HCT116 (cell line): ENCODE measurements around the gene PHF20. TPM values are rescaled to one million over a fixed set of nuclear protein-coding genes. Genes with fewer than 3 reads are reported as not detected.

ENCODE experiments used
- ATAC-seq: fragments of 200-7000 bp; cut with Tn5 transposase; 2 replicates; pipeline ENCODE4 v1.9.1; 2020; ENCODE audit warnings: mild to moderate bottlenecking, moderate library complexity
- BruUV-seq: library from RNA; stranded (reverse); fragments of 400-500 nt; replicated peaks from 2 replicates; lab custom pipeline; 2021; lab: Mats Ljungman, UMichigan
- CTCF ChIA-PET: fragments of 300-600 bp; sonication (Branson Sonifier 250); formaldehyde crosslinking; loops from one replicate; lab custom pipeline; 2021; ENCODE audit warnings: antibody characterized with exemption; lab: Charles Lee
- POLR2A ChIA-PET: fragments of 300-600, 350-600 bp; sonication (Branson Sonifier 250); formaldehyde crosslinking; loops from one replicate; lab custom pipeline; 2021; ENCODE audit warnings: antibody characterized with exemption; lab: Charles Lee
- RAD21 ChIA-PET, 2 experiments: fragments of 300-600 bp; sonication (Branson Sonifier 250); formaldehyde crosslinking; loops; one replicate each; lab custom pipeline; 2023; ENCODE audit warnings: low total read pairs in 2 of 2; ENCODE audit not compliant: uncharacterized antibody in 2 of 2, unreplicated experiment in 2 of 2, low non-redundant PET in 1 of 2; lab: Charles Lee
- DNase-seq: peaks from one replicate; pipeline ENCODE4 v3.0.0-alpha.2; 2010; ENCODE audit warnings: low read depth, low spot score
- H2AFZ ChIP-seq: fragments of 200-600 bp; shearing (Covaris generic), sonication (generic); 2 replicates; pipeline ENCODE4 v1.6.1; 2017; ENCODE audit warnings: low read depth, mixed run types, mixed read lengths, antibody characterized with exemption, low read length; ENCODE audit not compliant: poor library complexity, severe bottlenecking
- H3K27ac ChIP-seq: 2 replicates; pipeline ENCODE4 v1.5.1; 2012; ENCODE audit warnings: low read depth, low read length
- H3K27me3 ChIP-seq: fragments of 200-600 bp; sonication (generic); 2 replicates; pipeline ENCODE4 v1.6.1; 2016; ENCODE audit warnings: mixed run types, low read length, mixed read lengths; ENCODE audit not compliant: insufficient read depth
- H3K36me3 ChIP-seq, 2 experiments: fragments of 200-500 bp in 1 of 2; fragments of 200-600 bp in 1 of 2; sonication (Bioruptor generic) in 1 of 2; sonication (generic) in 1 of 2; 2 replicates each; pipeline versions ENCODE4 v1.5.1 to v1.6.1; 2014 to 2016; ENCODE audit warnings: low read length in 2 of 2, inconsistent platforms in 1 of 2, mixed read lengths in 1 of 2, mixed run types in 1 of 2; ENCODE audit not compliant: insufficient read depth in 2 of 2, control insufficient read depth in 1 of 2
- H3K4me1 ChIP-seq, 2 experiments: fragments of 200-600 bp in 1 of 2; sonication (generic) in 1 of 2; 2 replicates each; pipeline versions ENCODE4 v1.5.1 to v1.6.1; 2012 to 2017; ENCODE audit warnings: low read length in 2 of 2, inconsistent platforms in 1 of 2, mild to moderate bottlenecking in 1 of 2, mixed read lengths in 1 of 2, mixed run types in 1 of 2, moderate library complexity in 1 of 2; ENCODE audit not compliant: insufficient read depth in 2 of 2, control insufficient read depth in 1 of 2
- H3K4me2 ChIP-seq: fragments of 200-600 bp; sonication (generic); 2 replicates; pipeline ENCODE4 v1.6.1; 2017; ENCODE audit warnings: mixed run types, low read length, mixed read lengths
- H3K4me3 ChIP-seq, 2 experiments: fragments of 200-600 bp in 1 of 2; sonication (generic) in 1 of 2; replicated peaks in 1 of 2; 2 replicates each; pipeline ENCODE4 v1.5.1; 2011 to 2016; ENCODE audit warnings: low read length in 2 of 2, control low read depth in 1 of 2, low read depth in 1 of 2, mild to moderate bottlenecking in 1 of 2, mixed read lengths in 1 of 2, mixed run types in 1 of 2
- H3K79me2 ChIP-seq: fragments of 200-600 bp; sonication (generic); 2 replicates; pipeline ENCODE4 v1.6.1; 2017; ENCODE audit warnings: mild to moderate bottlenecking, mixed run types, low read length, moderate library complexity, mixed read lengths; ENCODE audit not compliant: insufficient read depth
- H3K9ac ChIP-seq: fragments of 200-600 bp; sonication (generic); 2 replicates; pipeline ENCODE4 v1.6.1; 2016; ENCODE audit warnings: low read length, mixed read lengths
- H3K9me2 ChIP-seq: fragments of 200-600 bp; sonication (generic), shearing (Covaris generic); 2 replicates; pipeline ENCODE4 v1.6.1; 2017; ENCODE audit warnings: mixed run types, mild to moderate bottlenecking, moderate library complexity; ENCODE audit not compliant: insufficient read depth
- H3K9me3 ChIP-seq, 2 experiments: fragments of 200-500 bp in 1 of 2; fragments of 200-600 bp in 1 of 2; sonication (Bioruptor generic) in 1 of 2; sonication (generic) in 1 of 2; 2 replicates each; pipeline ENCODE4 v1.6.1; 2014 to 2017; ENCODE audit warnings: low read length in 2 of 2, mixed read lengths in 2 of 2, inconsistent platforms in 1 of 2, low read depth in 1 of 2, mild to moderate bottlenecking in 1 of 2, mixed run types in 1 of 2, moderate library complexity in 1 of 2; ENCODE audit not compliant: control insufficient read depth in 1 of 2, insufficient read depth in 1 of 2
- H4K20me1 ChIP-seq: fragments of 200-600 bp; sonication (generic), shearing (Covaris generic); 2 replicates; pipeline ENCODE4 v1.6.1; 2017; ENCODE audit warnings: mixed run types, mild to moderate bottlenecking, moderate library complexity; ENCODE audit not compliant: insufficient read depth
- ATF3 ChIP-seq: IDR thresholded peaks from 2 replicates; pipeline ENCODE4 v1.6.1; 2012
- CBX3 ChIP-seq: IDR thresholded peaks from 2 replicates; pipeline ENCODE4 v1.6.1; 2012; ENCODE audit warnings: low read depth
- CEBPB ChIP-seq: IDR thresholded peaks from 2 replicates; pipeline ENCODE4 v1.6.1; 2012; ENCODE audit warnings: low read depth
- EGR1 ChIP-seq: IDR thresholded peaks from 2 replicates; pipeline ENCODE4 v1.6.1; 2012; ENCODE audit warnings: low read depth
- FOSL1 ChIP-seq: IDR thresholded peaks from 2 replicates; pipeline ENCODE4 v1.6.1; 2012; ENCODE audit warnings: low read depth
- JUND ChIP-seq: IDR thresholded peaks from 2 replicates; pipeline ENCODE4 v1.6.1; 2012
- POLR2A ChIP-seq: IDR thresholded peaks from 2 replicates; pipeline ENCODE4 v1.7.0; 2011; ENCODE audit warnings: borderline replicate concordance; ENCODE audit not compliant: insufficient read depth, insufficient read length; ENCODE audit errors: extremely low read depth
- POLR2AphosphoS5 ChIP-seq: IDR thresholded peaks from 2 replicates; pipeline ENCODE4 v1.6.1; 2011; ENCODE audit warnings: mild to moderate bottlenecking, low read depth, low read length, moderate library complexity
- RAD21 ChIP-seq: IDR thresholded peaks from 2 replicates; pipeline ENCODE4 v1.6.1; 2012; ENCODE audit warnings: low read depth, mild to moderate bottlenecking
- SIN3A ChIP-seq: IDR thresholded peaks from 2 replicates; pipeline ENCODE4 v1.6.1; 2012; ENCODE audit warnings: low read depth
- SP1 ChIP-seq: IDR thresholded peaks from 2 replicates; pipeline ENCODE4 v1.6.1; 2012; ENCODE audit warnings: low read depth
- SRF ChIP-seq: IDR thresholded peaks from 2 replicates; pipeline ENCODE4 v1.6.1; 2012; ENCODE audit warnings: low read depth
- ZFX ChIP-seq: fragments of 450-650 bp; IDR thresholded peaks from 2 replicates; pipeline ENCODE4 v1.6.1; 2017
- intact Hi-C: fragments of 100-400 bp; cut with micrococcal nuclease; formaldehyde crosslinking; loops from 2 replicates; pipeline ENCODE4 v1.10.0; 2022
- total RNA-seq: library from RNA; stranded (reverse); gene quantifications from one replicate; pipeline ENCODE4 v1.2.1, GENCODE V29; 2021; ENCODE audit not compliant: unreplicated experiment
- TF ChIP-seq, protein P1 (sequence below), 3 experiments: fragments of 200-600 bp in 1 of 3; sonication (generic) in 1 of 3; IDR thresholded peaks in 2 of 3; conservative IDR thresholded peaks in 1 of 3; 2 replicates each; pipeline ENCODE4 v1.5.1; 2012 to 2017; ENCODE audit warnings: low read depth in 2 of 3, low read length in 2 of 3, antibody characterized with exemption in 1 of 3, borderline replicate concordance in 1 of 3, control low read depth in 1 of 3, mild to moderate bottlenecking in 1 of 3, mixed read lengths in 1 of 3, mixed run types in 1 of 3, moderate library complexity in 1 of 3; ENCODE audit not compliant: insufficient read depth in 1 of 3
- TF ChIP-seq, protein P2 (sequence below): IDR thresholded peaks from 2 replicates; pipeline ENCODE4 v1.6.1; 2011; ENCODE audit warnings: mild to moderate bottlenecking, low read length, moderate library complexity; ENCODE audit not compliant: insufficient replicate concordance; ENCODE audit errors: extremely low read depth

PHF20 gene
- total RNA-seq, 1 experiment from 2014 or later: 40.8 TPM

DNA sequence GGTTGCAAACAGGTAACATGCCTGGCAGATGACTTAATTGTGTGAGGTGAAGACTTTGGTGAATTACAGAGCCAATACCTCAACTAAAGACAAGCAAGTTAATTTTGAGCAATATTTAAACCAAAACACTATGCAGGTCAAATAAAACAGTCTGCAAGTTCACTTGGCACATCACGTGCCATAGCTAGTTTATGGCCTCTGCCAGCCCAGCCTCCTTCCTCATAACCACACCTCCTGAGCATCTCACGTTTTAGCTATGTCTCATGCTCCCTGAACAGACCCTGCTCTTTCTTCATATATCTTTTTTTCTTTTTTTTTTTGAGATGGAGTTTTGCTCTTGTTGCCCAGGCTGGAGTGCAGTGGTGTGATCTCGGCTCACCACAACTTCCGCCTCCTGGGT, 192.1 kb downstream of the PHF20 start:
- DNase-seq (no peak), ATAC-seq (no peak)
- Histone ChIP-seq H2AFZ (no peak overlapping the region), H3K4me3 (no peak overlapping the region), H3K36me3 (no peaks in the 10 kb centered on the region), H3K9me3 (no peaks in the 10 kb centered on the region), H4K20me1 (no peaks in the 10 kb centered on the region), H3K9me2 (no peaks in the 10 kb centered on the region), H3K79me2 (no peaks in the 10 kb centered on the region), H3K9ac (no peak overlapping the region), H3K4me2 (no peak overlapping the region), H3K27me3 (no peaks in the 10 kb centered on the region), H3K4me1 (peaks cover 0 to 5% of the 10 kb centered on the region in 2 experiments; a peak in 2 of 4 replicates), H3K27ac (no peak overlapping the region)
- ChIA-PET POLR2A (interaction anchor here (1.8 kb wide), 1 partner anchor 9 kb away, joined by 6 read pairs; the partner anchor contains the start of gene SCAND1), RAD21 (no interaction called here), CTCF (interaction anchor here (1.6 to 2.1 kb wide), 2 partner anchors 9 to 29 kb away, joined by 5 to 12 read pairs; partner anchors contain the start of gene SCAND1)
- TF ChIP-seq SIN3A (no peak), POLR2AphosphoS5 (no peak), ATF3 (no peak), JUND (no peak), CBX3 (no peak), EGR1 (no peak), SRF (no peak), ZFX (no peak), CEBPB (no peak), SP1 (no peak), POLR2A (no peak), RAD21 (no peak), FOSL1 (no peak)
- TF ChIP-seq, protein P1, sequence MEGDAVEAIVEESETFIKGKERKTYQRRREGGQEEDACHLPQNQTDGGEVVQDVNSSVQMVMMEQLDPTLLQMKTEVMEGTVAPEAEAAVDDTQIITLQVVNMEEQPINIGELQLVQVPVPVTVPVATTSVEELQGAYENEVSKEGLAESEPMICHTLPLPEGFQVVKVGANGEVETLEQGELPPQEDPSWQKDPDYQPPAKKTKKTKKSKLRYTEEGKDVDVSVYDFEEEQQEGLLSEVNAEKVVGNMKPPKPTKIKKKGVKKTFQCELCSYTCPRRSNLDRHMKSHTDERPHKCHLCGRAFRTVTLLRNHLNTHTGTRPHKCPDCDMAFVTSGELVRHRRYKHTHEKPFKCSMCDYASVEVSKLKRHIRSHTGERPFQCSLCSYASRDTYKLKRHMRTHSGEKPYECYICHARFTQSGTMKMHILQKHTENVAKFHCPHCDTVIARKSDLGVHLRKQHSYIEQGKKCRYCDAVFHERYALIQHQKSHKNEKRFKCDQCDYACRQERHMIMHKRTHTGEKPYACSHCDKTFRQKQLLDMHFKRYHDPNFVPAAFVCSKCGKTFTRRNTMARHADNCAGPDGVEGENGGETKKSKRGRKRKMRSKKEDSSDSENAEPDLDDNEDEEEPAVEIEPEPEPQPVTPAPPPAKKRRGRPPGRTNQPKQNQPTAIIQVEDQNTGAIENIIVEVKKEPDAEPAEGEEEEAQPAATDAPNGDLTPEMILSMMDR (IDR thresholded peaks at IDR 0.05 in 2 of 3, conservative IDR thresholded peaks at IDR 0.05 in 1 of 3; ENCODE audit: borderline replicate concordance in 1 of 3, insufficient read depth in 1 of 3, low read depth in 2 of 3, low read length in 2 of 3): no peak
- TF ChIP-seq, protein P2, sequence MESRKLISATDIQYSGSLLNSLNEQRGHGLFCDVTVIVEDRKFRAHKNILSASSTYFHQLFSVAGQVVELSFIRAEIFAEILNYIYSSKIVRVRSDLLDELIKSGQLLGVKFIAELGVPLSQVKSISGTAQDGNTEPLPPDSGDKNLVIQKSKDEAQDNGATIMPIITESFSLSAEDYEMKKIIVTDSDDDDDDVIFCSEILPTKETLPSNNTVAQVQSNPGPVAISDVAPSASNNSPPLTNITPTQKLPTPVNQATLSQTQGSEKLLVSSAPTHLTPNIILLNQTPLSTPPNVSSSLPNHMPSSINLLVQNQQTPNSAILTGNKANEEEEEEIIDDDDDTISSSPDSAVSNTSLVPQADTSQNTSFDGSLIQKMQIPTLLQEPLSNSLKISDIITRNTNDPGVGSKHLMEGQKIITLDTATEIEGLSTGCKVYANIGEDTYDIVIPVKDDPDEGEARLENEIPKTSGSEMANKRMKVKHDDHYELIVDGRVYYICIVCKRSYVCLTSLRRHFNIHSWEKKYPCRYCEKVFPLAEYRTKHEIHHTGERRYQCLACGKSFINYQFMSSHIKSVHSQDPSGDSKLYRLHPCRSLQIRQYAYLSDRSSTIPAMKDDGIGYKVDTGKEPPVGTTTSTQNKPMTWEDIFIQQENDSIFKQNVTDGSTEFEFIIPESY: no peak
- BruUV-seq: no TSS peak
- intact Hi-C loops: no loop called here
